PFSK-1 (cell line): ENCODE measurements around the gene TMX3.

ENCODE experiments used
- FOXP2 ChIP-seq: optimal IDR thresholded peaks from 2 replicates; pipeline ENCODE3; 2011; ENCODE audit warnings: borderline replicate concordance, control low read depth, inconsistent platforms; ENCODE audit not compliant: insufficient read depth; ENCODE audit errors: extremely low read length, extremely low read depth
- POLR2AphosphoS5 ChIP-seq: IDR thresholded peaks from 2 replicates; pipeline ENCODE4 v1.6.1; 2012; ENCODE audit warnings: low read depth, mild to moderate bottlenecking, control low read depth, low read length, moderate library complexity
- REST ChIP-seq, 2 experiments: IDR thresholded peaks; 2 replicates each; pipeline versions ENCODE4 v1.6.1 to v1.8.0; 2011 to 2012; ENCODE audit warnings: low read depth in 2 of 2, low read length in 2 of 2, control low read depth in 1 of 2, inconsistent platforms in 1 of 2, mild to moderate bottlenecking in 1 of 2, moderate library complexity in 1 of 2; ENCODE audit not compliant: insufficient read depth in 1 of 2
- SIN3A ChIP-seq: IDR thresholded peaks from 2 replicates; pipeline ENCODE4 v1.6.1; 2012; ENCODE audit warnings: mild to moderate bottlenecking, low read length, moderate library complexity, borderline replicate concordance; ENCODE audit not compliant: insufficient read depth
- TAF1 ChIP-seq: IDR thresholded peaks from 2 replicates; pipeline ENCODE4 v1.6.1; 2012; ENCODE audit warnings: low read length, control low read depth, borderline replicate concordance; ENCODE audit not compliant: insufficient read depth

TMX3 gene

GRCh38 chr18:68699043-68699442, 15.9 kb downstream of the TMX3 start:
- TF ChIP-seq POLR2AphosphoS5 (no peak), FOXP2 (no peak), TAF1 (no peak), SIN3A (no peak), REST (IDR thresholded peaks at IDR 0.05; ENCODE audit: insufficient read depth in 1 of 2, low read depth in 2 of 2, low read length in 2 of 2) (no peak)

DNA sequence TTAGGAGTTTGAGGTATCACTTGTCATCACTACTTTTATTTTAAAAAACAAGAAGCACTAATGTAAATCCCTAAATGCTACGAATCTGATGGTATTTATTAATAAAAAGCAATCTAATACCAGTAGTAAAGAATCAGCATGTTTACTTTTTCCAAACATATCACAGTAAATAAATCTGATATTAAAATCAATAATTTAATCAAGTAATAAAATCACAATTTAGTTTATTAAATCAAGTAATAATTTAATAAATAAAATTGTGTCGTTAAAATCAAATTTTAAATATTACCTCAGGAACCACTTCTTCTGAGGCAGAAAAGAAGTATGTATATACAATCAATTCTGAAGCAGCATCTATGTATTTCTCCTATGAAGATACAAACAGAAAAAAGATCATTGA, 18.0 kb downstream of the TMX3 start:
- no peak for TF ChIP-seq TAF1
- TF ChIP-seq POLR2AphosphoS5 = no peak
- no peak for TF ChIP-seq FOXP2
- no peak for TF ChIP-seq REST (IDR thresholded peaks at IDR 0.05; ENCODE audit: insufficient read depth in 1 of 2, low read depth in 2 of 2, low read length in 2 of 2)
- TF ChIP-seq SIN3A = no peak

- no peak for TF ChIP-seq TAF1
Observed at GRCh38 chr18:68694316-68694715, 20.6 kb downstream of the TMX3 start.

DNA sequence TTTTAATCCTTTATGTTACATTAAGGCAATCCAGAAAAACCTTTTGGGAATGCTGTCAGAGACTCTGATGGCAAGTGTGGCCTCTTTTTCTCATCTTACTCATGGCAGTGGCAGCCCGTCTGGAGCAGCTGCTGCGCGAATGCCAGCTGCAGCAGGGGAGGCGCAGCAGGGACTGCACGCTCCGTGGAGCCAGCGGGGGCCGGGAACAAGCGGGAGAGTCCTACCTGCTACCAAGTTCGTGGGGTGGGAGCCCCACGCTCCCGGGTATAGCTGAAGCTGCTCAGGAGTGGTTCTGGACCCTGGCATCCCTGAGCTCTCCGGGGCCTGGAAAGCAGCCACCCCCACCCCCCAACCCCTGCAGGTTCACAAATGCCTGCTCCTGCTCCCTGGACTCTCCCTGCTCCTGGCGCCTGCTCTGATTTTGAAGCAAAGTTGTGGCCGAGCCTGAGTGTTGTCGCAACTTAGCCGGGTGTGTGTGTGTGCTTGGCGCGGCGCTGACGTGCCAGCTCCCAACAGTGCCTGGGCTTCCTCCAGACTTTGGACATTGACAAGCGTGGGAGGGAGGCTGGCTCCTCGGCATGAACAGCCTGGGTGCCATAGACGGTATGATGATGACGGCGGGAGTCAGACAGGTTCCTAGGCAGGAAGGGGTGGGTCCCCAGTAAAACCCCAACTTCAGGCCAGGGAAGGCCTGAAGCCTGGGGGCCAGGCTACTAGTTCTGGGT, 21.7 kb downstream of the TMX3 start:
- TF ChIP-seq POLR2AphosphoS5 (no peak), TAF1 (no peak), REST (IDR thresholded peaks at IDR 0.05; ENCODE audit: insufficient read depth in 1 of 2, low read depth in 2 of 2, low read length in 2 of 2) (no peak), FOXP2 (no peak), SIN3A (no peak)

DNA sequence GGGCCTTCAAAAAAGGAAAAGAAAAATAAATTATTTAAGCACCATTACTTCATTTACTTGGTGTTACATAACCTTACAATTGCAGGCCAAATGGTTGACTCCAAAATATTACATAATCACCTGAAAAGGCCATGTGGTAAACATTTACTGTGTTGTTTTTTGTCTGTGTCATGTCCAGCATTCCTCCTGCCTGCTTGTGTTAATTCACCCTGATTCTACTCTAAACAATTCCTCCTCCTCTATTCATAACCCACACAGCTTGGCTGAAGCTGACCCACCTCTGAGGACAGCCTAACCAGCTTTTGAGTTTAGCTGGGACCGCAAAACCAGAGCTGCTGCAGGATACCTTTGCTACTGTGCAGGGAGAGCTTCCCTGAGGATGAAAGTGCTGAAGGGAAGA, 35.4 kb downstream of the TMX3 start:
- no peak for TF ChIP-seq REST (IDR thresholded peaks at IDR 0.05; ENCODE audit: insufficient read depth in 1 of 2, low read depth in 2 of 2, low read length in 2 of 2)
- no peak for TF ChIP-seq POLR2AphosphoS5
- no peak for TF ChIP-seq FOXP2
- TF ChIP-seq TAF1 = no peak
- TF ChIP-seq SIN3A = no peak
